HEK293 (cell line): ENCODE measurements around the gene DNAJC3.

Experiments used
- HOXD13 ChIP-seq: sonication (generic); formaldehyde crosslinking; IDR thresholded peaks from 2 replicates; pipeline ENCODE4 v1.8.0; 2022; ENCODE audit warnings: missing genetic modification reagents, borderline replicate concordance
- ZFP37 ChIP-seq: fragments of 450-650 bp; formaldehyde crosslinking; IDR thresholded peaks from 2 replicates; pipeline ENCODE4 v1.5.1; 2016; ENCODE audit warnings: missing biosample characterization, missing genetic modification characterization
- ZNF146 ChIP-seq: fragments of 450-650 bp; formaldehyde crosslinking; IDR thresholded peaks from 2 replicates; pipeline ENCODE4 v1.5.1; 2016; ENCODE audit warnings: missing biosample characterization, missing genetic modification characterization
- ZNF785 ChIP-seq: fragments of 450-650 bp; formaldehyde crosslinking; IDR thresholded peaks from 2 replicates; pipeline ENCODE4 v1.5.1; 2016; ENCODE audit warnings: missing biosample characterization, missing genetic modification characterization
- TF ChIP-seq, protein P1 (sequence below): fragments of 450-650 bp; formaldehyde crosslinking; IDR thresholded peaks from 2 replicates; pipeline ENCODE4 v1.5.1; 2016; ENCODE audit warnings: missing biosample characterization, missing genetic modification characterization
- TF ChIP-seq, protein P2 (sequence below): fragments of 450-650 bp; formaldehyde crosslinking; IDR thresholded peaks from 2 replicates; pipeline ENCODE4 v1.5.1; 2016; ENCODE audit warnings: missing biosample characterization, missing genetic modification characterization

DNA sequence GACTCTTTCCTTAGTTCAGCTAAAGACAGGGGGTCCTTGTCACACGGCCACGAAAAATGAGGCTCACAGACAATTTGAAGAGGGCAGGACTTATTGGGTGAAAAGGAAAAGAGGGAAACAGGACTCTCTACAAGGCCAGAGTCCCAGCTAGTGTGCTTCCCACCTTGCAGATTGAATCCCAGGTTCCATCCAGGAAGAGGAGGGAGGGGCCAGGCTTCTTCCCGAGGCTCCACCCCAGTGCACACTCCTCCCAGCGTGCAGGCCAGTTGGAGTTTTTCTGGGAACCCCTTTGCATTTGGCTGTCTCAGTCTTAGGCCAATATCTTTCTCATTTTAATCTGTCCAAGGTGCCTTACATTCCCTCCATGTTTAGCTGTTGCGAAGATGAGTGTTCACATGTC, 106.8 kb downstream of the DNAJC3 start:
- TF ChIP-seq, protein P1, sequence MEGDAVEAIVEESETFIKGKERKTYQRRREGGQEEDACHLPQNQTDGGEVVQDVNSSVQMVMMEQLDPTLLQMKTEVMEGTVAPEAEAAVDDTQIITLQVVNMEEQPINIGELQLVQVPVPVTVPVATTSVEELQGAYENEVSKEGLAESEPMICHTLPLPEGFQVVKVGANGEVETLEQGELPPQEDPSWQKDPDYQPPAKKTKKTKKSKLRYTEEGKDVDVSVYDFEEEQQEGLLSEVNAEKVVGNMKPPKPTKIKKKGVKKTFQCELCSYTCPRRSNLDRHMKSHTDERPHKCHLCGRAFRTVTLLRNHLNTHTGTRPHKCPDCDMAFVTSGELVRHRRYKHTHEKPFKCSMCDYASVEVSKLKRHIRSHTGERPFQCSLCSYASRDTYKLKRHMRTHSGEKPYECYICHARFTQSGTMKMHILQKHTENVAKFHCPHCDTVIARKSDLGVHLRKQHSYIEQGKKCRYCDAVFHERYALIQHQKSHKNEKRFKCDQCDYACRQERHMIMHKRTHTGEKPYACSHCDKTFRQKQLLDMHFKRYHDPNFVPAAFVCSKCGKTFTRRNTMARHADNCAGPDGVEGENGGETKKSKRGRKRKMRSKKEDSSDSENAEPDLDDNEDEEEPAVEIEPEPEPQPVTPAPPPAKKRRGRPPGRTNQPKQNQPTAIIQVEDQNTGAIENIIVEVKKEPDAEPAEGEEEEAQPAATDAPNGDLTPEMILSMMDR (tag by site-specific recombination) = no peak
- TF ChIP-seq ZNF785 (tag by site-specific recombination) (no peak), HOXD13 (no peak), ZFP37 (tag by site-specific recombination) (no peak), ZNF146 (no peak)
- TF ChIP-seq, protein P2, sequence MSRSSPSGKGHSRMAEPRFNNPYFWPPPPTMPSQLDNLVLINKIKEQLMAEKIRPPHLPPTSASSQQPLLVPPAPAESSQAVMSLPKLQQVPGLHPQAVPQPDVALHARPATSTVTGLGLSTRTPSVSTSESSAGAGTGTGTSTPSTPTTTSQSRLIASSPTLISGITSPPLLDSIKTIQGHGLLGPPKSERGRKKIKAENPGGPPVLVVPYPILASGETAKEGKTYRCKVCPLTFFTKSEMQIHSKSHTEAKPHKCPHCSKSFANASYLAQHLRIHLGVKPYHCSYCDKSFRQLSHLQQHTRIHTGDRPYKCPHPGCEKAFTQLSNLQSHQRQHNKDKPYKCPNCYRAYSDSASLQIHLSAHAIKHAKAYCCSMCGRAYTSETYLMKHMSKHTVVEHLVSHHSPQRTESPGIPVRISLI (tag by site-specific recombination) = no peak
